Measurements from ENCODE around the gene PDE8B.

GRCh38 chr5:77224672-77225355 is 14.3 kb downstream of the PDE8B start:
- TF ChIP-seq, protein P1, sequence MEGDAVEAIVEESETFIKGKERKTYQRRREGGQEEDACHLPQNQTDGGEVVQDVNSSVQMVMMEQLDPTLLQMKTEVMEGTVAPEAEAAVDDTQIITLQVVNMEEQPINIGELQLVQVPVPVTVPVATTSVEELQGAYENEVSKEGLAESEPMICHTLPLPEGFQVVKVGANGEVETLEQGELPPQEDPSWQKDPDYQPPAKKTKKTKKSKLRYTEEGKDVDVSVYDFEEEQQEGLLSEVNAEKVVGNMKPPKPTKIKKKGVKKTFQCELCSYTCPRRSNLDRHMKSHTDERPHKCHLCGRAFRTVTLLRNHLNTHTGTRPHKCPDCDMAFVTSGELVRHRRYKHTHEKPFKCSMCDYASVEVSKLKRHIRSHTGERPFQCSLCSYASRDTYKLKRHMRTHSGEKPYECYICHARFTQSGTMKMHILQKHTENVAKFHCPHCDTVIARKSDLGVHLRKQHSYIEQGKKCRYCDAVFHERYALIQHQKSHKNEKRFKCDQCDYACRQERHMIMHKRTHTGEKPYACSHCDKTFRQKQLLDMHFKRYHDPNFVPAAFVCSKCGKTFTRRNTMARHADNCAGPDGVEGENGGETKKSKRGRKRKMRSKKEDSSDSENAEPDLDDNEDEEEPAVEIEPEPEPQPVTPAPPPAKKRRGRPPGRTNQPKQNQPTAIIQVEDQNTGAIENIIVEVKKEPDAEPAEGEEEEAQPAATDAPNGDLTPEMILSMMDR (IDR thresholded peaks at IDR 0.05): no peak
- TF ChIP-seq POLR2A (IDR thresholded peaks at IDR 0.05): no peak
- no peak for TF ChIP-seq EP300 (IDR thresholded peaks at IDR 0.05)
- TF ChIP-seq POLR2AphosphoS5 (IDR thresholded peaks at IDR 0.05): no peak
